GM12874 (cell line): Measurements from ENCODE around the gene KANSL1L.

Source experiments
- CTCF ChIP-seq: IDR thresholded peaks from 2 replicates; pipeline ENCODE4 v1.5.1; 2011; ENCODE audit warnings: low read depth, mild to moderate bottlenecking, control low read depth, low read length, moderate library complexity; ENCODE audit not compliant: insufficient read depth

Gene KANSL1L

GRCh38 chr2:210171309-210172218 is at the start of gene KANSL1L:
Gene KANSL1L, minus strand, starts transcription at chr2:210171409. Its CDS starts 16,827 bp downstream, at chr2:210154582.
- no peak for TF ChIP-seq CTCF

- TF ChIP-seq CTCF: no peak
These were observed 43.9 kb upstream of the KANSL1L start for GRCh38 chr2:210215120-210215519.

- no peak for TF ChIP-seq CTCF
These were observed 39.0 kb upstream of the KANSL1L start for GRCh38 chr2:210210185-210210584.

GRCh38 chr2:210207929-210208328 is 36.7 kb upstream of the KANSL1L start:
- TF ChIP-seq CTCF: no peak

GRCh38 chr2:210203558-210203957 is 32.3 kb upstream of the KANSL1L start:
- TF ChIP-seq CTCF: no peak

GRCh38 chr2:210203147-210203546 is 31.9 kb upstream of the KANSL1L start:
- no peak for TF ChIP-seq CTCF

GRCh38 chr2:210199854-210200253 is 28.6 kb upstream of the KANSL1L start:
- no peak for TF ChIP-seq CTCF
